HepG2 (cell line): Measurements from ENCODE around the gene DTNA. TPM values are rescaled to one million over a fixed set of nuclear protein-coding genes. Genes with fewer than 3 reads are reported as not detected.

ENCODE experiments used
- ARID4A ChIP-seq: sonication (generic); formaldehyde crosslinking; IDR thresholded peaks from 2 replicates; pipeline ENCODE4 v1.5.0; 2020; ENCODE audit warnings: mild to moderate bottlenecking, missing genetic modification reagents, borderline replicate concordance
- CCAR2 ChIP-seq: fragments of 200-400 bp; formaldehyde crosslinking; optimal IDR thresholded peaks from 2 replicates; pipeline ENCODE3; 2018; ENCODE audit warnings: low read depth, mild to moderate bottlenecking, low read length, moderate library complexity
- ETV6 ChIP-seq: sonication (generic); formaldehyde crosslinking; conservative IDR thresholded peaks from 2 replicates; pipeline ENCODE4 v1.4.0; 2020; ENCODE audit warnings: missing genetic modification reagents
- MTF1 ChIP-seq: sonication (generic); formaldehyde crosslinking; IDR thresholded peaks from 2 replicates; pipeline ENCODE4 v1.5.0; 2020; ENCODE audit warnings: missing genetic modification reagents
- NR1H2 ChIP-seq: sonication (generic); formaldehyde crosslinking; IDR thresholded peaks from 2 replicates; pipeline ENCODE4 v1.8.1; 2022; ENCODE audit warnings: low read depth, missing genetic modification reagents, borderline replicate concordance
- PRDM15 ChIP-seq: sonication (generic); formaldehyde crosslinking; IDR thresholded peaks from 2 replicates; pipeline ENCODE4 v1.4.0; 2020; ENCODE audit warnings: missing genetic modification reagents
- ZBTB46 ChIP-seq: sonication (generic); formaldehyde crosslinking; IDR thresholded peaks from 2 replicates; pipeline ENCODE4 v1.4.0; 2020; ENCODE audit warnings: mild to moderate bottlenecking, missing genetic modification reagents, borderline replicate concordance
- ZNF121 ChIP-seq: sonication (generic); formaldehyde crosslinking; IDR thresholded peaks from 2 replicates; pipeline ENCODE4 v1.5.0; 2020; ENCODE audit warnings: mild to moderate bottlenecking, missing genetic modification reagents
- ZNF570 ChIP-seq: sonication (generic); formaldehyde crosslinking; IDR thresholded peaks from 2 replicates; pipeline ENCODE4 v1.4.0; 2020; ENCODE audit warnings: mild to moderate bottlenecking, missing genetic modification reagents, borderline replicate concordance
- ZNF710 ChIP-seq: sonication (generic); formaldehyde crosslinking; IDR thresholded peaks from 2 replicates; pipeline ENCODE4 v1.5.0; 2020; ENCODE audit warnings: mild to moderate bottlenecking, missing genetic modification reagents, borderline replicate concordance
- ZNF782 ChIP-seq: sonication (generic); formaldehyde crosslinking; IDR thresholded peaks from 2 replicates; pipeline ENCODE4 v1.4.0; 2020; ENCODE audit warnings: missing genetic modification reagents, mild to moderate bottlenecking, borderline replicate concordance
- polyA plus RNA-seq, 8 experiments: library from polyadenylated mRNA; depleted of rRNA in 3 of 8; stranded (reverse) in 7 of 8; unstranded in 1 of 8; fragments of >200 nt; fragmentation: Illumina TruSeq in 4 of 8; extraction: Trizol in 4 of 8; gene quantifications; 2 replicates each; pipeline versions ENCODE4 v1.2.1 to v1.2.3, GENCODE V29; 2011 to 2016; ENCODE audit warnings: low read depth in 4 of 8, missing spikeins in 1 of 8, mixed read lengths in 1 of 8; ENCODE audit not compliant: insufficient read depth in 1 of 8
- total RNA-seq, 5 experiments: library from RNA; depleted of rRNA; stranded (reverse); fragments of >200 nt; fragmentation: Illumina TruSeq; extraction: Trizol; gene quantifications; 2 replicates each; pipeline ENCODE4 v1.2.3, GENCODE V29; 2016; ENCODE audit warnings: low read depth in 1 of 5
- TF ChIP-seq, protein P1 (sequence below): IDR thresholded peaks from 2 replicates; pipeline ENCODE4 v1.6.1; 2016; ENCODE audit warnings: low read depth, borderline replicate concordance
- TF ChIP-seq, protein P2 (sequence below): sonication (generic); formaldehyde crosslinking; IDR thresholded peaks from 2 replicates; pipeline ENCODE4 v1.4.0; 2020; ENCODE audit warnings: missing genetic modification reagents, borderline replicate concordance

DTNA gene
- total and polyA plus RNA-seq, 2 of the 13 experiments (the other 11 are each of a cell fraction or from before 2014, with no cell fraction given), result 8.5 to 29.0 TPM

DNA sequence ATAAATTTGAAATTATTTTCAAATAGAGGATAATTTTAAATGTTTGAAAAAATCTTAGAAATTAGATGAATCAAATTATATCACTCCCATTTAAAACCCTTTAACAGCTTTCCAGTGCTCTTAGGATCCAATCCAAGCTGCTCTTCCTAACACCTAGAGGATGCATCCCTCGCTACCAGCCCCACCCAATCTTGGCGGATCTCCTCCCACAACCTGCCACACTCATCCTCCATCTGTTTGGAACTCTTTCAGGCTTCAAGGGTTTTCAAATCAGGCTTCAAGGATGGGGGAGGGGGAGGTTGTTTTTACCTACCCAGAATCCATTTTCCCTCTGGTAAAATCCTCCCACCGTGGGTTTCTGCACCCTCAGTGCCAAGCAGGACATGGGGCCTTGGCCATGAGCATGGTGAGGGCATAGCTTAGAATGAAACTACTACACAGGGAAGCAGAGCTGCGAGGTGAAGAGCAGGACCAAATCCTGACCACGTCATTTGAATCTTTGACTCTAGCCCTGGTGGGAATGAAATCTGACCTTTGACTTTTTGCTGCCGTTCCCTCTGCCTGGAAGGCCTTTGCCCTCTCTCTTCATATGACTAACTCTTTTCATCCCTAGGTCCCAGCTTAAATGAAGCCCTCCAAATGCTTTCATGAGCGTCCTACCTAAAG is 218.1 kb downstream of the DTNA start (continued):
- TF ChIP-seq ZBTB46 (CRISPR knock-in tag) (no peak), NR1H2 (CRISPR knock-in tag) (no peak), ZNF570 (no peak), PRDM15 (CRISPR knock-in tag) (no peak), CCAR2 (no peak), MTF1 (CRISPR knock-in tag) (no peak), ARID4A (CRISPR knock-in tag) (no peak; the same call in 1 of the 2 replicates), ZNF121 (no peak), ZNF710 (peak; percentile 92; the same call in 1 of the 2 replicates), ETV6 (CRISPR knock-in tag) (no peak), ZNF782 (CRISPR knock-in tag) (no peak)
- TF ChIP-seq, protein P1, sequence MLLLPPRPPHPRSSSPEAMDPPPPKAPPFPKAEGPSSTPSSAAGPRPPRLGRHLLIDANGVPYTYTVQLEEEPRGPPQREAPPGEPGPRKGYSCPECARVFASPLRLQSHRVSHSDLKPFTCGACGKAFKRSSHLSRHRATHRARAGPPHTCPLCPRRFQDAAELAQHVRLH, result peak; percentile 58; the same call in 1 of the 2 replicates
- TF ChIP-seq, protein P2, sequence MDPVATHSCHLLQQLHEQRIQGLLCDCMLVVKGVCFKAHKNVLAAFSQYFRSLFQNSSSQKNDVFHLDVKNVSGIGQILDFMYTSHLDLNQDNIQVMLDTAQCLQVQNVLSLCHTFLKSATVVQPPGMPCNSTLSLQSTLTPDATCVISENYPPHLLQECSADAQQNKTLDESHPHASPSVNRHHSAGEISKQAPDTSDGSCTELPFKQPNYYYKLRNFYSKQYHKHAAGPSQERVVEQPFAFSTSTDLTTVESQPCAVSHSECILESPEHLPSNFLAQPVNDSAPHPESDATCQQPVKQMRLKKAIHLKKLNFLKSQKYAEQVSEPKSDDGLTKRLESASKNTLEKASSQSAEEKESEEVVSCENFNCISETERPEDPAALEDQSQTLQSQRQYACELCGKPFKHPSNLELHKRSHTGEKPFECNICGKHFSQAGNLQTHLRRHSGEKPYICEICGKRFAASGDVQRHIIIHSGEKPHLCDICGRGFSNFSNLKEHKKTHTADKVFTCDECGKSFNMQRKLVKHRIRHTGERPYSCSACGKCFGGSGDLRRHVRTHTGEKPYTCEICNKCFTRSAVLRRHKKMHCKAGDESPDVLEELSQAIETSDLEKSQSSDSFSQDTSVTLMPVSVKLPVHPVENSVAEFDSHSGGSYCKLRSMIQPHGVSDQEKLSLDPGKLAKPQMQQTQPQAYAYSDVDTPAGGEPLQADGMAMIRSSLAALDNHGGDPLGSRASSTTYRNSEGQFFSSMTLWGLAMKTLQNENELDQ, result no peak
